ENCODE results near the gene COL15A1.

The COL15A1 gene

DNA sequence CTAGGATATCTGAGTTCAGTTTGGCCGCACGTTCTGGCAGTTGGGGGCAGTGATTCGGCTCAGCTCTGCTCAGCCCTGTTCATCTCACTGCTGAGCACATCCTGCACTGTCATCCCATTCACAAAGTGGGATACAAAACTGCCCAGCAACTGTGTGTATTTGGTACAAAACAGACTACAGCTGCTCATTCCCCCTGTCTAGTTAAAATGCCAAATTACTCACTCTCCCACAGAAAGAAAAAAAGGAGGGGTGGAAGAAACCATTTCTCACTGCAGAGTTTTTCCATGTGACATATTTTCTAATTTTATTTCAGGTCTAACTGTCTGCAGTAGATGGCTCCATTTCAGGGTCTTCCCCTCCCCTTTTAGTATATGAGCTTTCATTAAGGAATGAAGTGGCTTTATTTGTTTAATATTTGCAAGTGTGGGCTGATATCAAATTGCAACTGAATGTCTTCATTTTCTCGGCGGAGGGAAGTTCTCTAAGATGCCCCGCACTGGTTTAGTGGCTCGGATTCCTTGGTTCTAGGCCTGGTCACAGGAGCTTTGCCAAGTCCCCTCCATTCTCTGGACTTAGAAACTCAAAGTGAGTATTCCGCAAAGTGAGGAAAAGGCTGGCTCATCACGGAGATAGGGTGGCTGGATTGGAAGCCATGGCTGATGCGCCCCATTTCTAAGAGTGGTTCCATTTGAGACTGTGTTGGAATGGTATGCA, 14.7 kb downstream of the COL15A1 start:
- no peak for DNase-seq (ENCODE audit: low read depth)
- in situ Hi-C loops (cut with HindIII; ENCODE audit: low sequenced_read_pairs), result no loop called here
- TF ChIP-seq, protein P1, sequence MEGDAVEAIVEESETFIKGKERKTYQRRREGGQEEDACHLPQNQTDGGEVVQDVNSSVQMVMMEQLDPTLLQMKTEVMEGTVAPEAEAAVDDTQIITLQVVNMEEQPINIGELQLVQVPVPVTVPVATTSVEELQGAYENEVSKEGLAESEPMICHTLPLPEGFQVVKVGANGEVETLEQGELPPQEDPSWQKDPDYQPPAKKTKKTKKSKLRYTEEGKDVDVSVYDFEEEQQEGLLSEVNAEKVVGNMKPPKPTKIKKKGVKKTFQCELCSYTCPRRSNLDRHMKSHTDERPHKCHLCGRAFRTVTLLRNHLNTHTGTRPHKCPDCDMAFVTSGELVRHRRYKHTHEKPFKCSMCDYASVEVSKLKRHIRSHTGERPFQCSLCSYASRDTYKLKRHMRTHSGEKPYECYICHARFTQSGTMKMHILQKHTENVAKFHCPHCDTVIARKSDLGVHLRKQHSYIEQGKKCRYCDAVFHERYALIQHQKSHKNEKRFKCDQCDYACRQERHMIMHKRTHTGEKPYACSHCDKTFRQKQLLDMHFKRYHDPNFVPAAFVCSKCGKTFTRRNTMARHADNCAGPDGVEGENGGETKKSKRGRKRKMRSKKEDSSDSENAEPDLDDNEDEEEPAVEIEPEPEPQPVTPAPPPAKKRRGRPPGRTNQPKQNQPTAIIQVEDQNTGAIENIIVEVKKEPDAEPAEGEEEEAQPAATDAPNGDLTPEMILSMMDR (IDR thresholded peaks at IDR 0.05; ENCODE audit: low read depth, low read length, missing control alignments), result no peak
- no peak overlapping the region for H3K4me3 ChIP-seq (ENCODE audit: low read depth, low read length)

DNA sequence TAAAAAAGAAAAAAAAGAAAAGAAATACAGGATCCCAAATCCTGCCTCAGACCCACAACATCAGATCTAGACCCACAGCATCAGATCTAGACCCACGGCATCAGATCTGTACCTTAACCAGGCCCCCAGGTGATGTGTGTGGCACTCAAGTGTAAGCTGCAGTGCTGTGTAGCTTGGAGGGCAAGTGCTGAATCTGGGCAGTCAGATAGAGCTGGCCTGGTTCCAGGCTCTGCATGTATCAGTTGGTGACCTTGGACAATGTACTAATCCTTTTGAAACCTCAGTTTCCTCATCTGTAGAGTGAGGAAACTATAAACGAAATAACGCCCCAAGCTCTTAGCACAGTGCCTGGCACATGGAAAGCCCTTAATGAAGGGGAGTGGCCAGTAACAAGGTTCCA, 16.7 kb downstream of the COL15A1 start:
- in situ Hi-C loops (cut with HindIII; ENCODE audit: low sequenced_read_pairs), result loop anchor here (5.0 kb wide), 2 partner anchors 57 to 88 kb away; no protein-coding TSS in a partner anchor
- no peak overlapping the region for H3K4me3 ChIP-seq (ENCODE audit: low read depth, low read length)
- DNase-seq (ENCODE audit: low read depth), result no peak
- TF ChIP-seq, protein P1 (IDR thresholded peaks at IDR 0.05; ENCODE audit: low read depth, low read length, missing control alignments), result no peak

DNA sequence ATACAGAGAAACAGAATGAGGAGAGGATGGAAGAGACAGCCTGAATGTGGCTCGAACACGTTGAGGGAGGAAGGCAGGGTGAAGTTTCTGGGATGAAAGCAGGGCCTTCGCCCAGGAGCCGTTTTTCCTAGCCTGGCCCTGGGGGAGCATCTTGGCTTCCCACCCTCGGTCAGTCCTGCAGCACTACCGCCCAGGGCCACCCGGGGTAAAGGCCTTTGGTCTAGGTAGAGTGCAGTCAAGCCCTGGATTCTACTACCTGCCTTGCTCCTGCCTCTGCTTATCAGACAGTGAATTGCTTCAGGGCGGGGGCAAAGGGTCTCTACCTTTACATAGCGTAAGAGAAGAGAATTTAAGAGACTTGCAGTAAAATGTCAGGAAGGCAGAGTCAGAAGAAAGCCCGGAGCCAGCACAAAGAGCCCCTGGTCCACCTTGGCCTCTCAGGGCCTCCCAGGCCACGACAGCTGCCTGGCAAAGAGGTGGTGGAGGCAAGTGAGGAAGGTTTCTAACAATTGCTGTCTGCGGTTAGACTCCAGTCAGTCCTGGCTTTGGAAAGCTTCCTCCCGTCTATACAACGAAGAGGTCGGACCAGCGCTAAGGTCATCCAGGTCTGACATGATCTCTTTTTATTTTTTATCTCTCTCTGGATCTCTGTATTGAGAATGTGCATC, 17.9 kb downstream of the COL15A1 start:
- in situ Hi-C loops (cut with HindIII; ENCODE audit: low sequenced_read_pairs), result loop anchor here (5.0 kb wide), 2 partner anchors 56 to 89 kb away; no protein-coding TSS in a partner anchor
- H3K4me3 ChIP-seq (ENCODE audit: low read depth, low read length), result no peak overlapping the region
- DNase-seq (ENCODE audit: low read depth), result no peak
- TF ChIP-seq, protein P1 (IDR thresholded peaks at IDR 0.05; ENCODE audit: low read depth, low read length, missing control alignments), result no peak

GRCh38 chr9:98962181-98962560, 18.5 kb downstream of the COL15A1 start:
- DNase-seq (ENCODE audit: low read depth), result peak; percentile 49
- TF ChIP-seq, protein P1 (IDR thresholded peaks at IDR 0.05; ENCODE audit: low read depth, low read length, missing control alignments), result no peak
- H3K4me3 ChIP-seq (ENCODE audit: low read depth, low read length), result no peak overlapping the region
- in situ Hi-C loops (cut with HindIII; ENCODE audit: low sequenced_read_pairs), result loop anchor here (5.0 kb wide), 2 partner anchors 55 to 90 kb away; no protein-coding TSS in a partner anchor

- TF ChIP-seq, protein P1 (IDR thresholded peaks at IDR 0.05; ENCODE audit: low read depth, low read length, missing control alignments), result no peak
- in situ Hi-C loops (cut with HindIII; ENCODE audit: low sequenced_read_pairs), result loop anchor here (5.0 kb wide), 2 partner anchors 54 to 91 kb away; no protein-coding TSS in a partner anchor
- no peak overlapping the region for H3K4me3 ChIP-seq (ENCODE audit: low read depth, low read length)
- peak; percentile 37 for DNase-seq (ENCODE audit: low read depth)
Measured at GRCh38 chr9:98962861-98963260, 19.2 kb downstream of the COL15A1 start.

DNA sequence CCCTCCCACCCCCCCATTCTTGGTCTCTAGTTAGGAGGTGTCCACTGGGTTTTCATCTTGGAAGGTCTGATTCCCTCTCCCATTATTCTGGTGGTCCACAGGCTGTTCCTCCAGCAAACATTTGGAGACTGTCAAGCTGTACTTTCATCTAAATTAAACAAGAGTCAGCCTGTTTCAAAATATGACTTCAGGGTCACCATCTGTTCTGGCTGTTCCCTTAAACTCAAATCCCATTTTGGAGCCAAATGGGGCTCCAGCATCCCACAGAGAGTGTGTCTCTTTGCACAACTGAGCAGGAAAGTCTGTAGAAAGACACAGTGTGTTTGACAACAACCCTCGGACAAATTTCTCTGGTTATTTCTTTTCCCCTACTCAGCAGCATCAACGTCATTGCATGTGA, 20.5 kb downstream of the COL15A1 start:
- in situ Hi-C loops (cut with HindIII; ENCODE audit: low sequenced_read_pairs), result loop anchor here (5.0 kb wide), 2 partner anchors 53 to 92 kb away; no protein-coding TSS in a partner anchor
- no peak for DNase-seq (ENCODE audit: low read depth)
- H3K4me3 ChIP-seq (ENCODE audit: low read depth, low read length), result no peak overlapping the region
- TF ChIP-seq, protein P1 (IDR thresholded peaks at IDR 0.05; ENCODE audit: low read depth, low read length, missing control alignments), result no peak
